ENCODE results near the gene DDX27.

Gene DDX27

DNA sequence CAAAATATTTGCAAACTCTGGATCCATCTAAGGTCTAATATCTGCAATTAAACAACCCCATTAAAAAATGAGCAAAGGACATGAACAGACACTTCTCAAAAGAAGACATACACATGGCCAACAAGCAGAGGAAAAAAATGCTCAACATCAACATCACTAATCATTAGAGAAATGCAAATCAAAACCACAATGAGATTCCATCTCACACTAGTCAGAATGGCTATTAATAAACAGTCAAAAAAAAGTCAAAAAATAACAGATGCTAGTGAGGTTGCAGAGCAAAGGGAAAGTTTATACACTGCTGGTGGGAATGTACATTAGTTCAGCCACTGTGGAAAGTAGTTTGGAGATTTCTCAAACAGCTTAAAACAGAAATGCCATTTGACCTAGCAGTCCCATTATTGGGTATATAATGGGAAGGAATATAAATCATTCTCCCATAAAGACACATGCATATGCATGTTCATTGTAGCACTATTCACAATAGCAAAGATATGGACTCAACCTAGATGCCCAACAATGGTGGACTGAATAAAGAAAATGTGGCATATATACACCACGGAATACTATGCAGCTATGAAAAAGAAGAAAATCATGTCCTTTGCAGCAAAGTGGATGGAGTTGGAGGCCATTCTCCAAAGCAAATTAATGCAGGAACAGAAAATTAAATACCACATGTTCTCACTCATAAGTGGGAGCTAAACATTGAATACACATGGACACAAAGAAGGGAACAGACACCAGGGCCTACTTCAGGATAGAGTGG is 49.6 kb downstream of the DDX27 start:
- Histone ChIP-seq H3K9me3 (ENCODE audit: control insufficient read depth, insufficient read depth, low read length) (no peaks in the 10 kb centered on the region), H3K79me2 (ENCODE audit: control insufficient read depth, low read length) (peaks cover 90% of the 10 kb centered on the region), H3K9me2 (replicated peaks; ENCODE audit: control insufficient read depth, low read length) (no peaks in the 10 kb centered on the region), H3F3A (ENCODE audit: control insufficient read depth, insufficient read depth) (peaks cover 27% of the 10 kb centered on the region), H3K4me1 (ENCODE audit: control insufficient read depth, low read length) (peaks cover 68% of the 10 kb centered on the region), H3K27ac (ENCODE audit: low read depth, low read length) (peak overlapping the region; percentile 80), H3K4me3 (ENCODE audit: low read length) (peak overlapping the region; percentile 55), H4K20me1 (ENCODE audit: control insufficient read depth, insufficient read depth, low read depth, low read length) (peaks cover 25% of the 10 kb centered on the region), H3K4me2 (ENCODE audit: low read length) (peak overlapping the region; percentile 62), H3K36me3 (ENCODE audit: control insufficient read depth, low read length) (peaks cover 87% of the 10 kb centered on the region), H3K27me3 (ENCODE audit: control insufficient read depth, low read length) (no peaks in the 10 kb centered on the region)
- TF ChIP-seq EZH2phosphoT487 (IDR thresholded peaks at IDR 0.05; ENCODE audit: borderline replicate concordance, low read length) = no peak
- TF ChIP-seq, protein P1, sequence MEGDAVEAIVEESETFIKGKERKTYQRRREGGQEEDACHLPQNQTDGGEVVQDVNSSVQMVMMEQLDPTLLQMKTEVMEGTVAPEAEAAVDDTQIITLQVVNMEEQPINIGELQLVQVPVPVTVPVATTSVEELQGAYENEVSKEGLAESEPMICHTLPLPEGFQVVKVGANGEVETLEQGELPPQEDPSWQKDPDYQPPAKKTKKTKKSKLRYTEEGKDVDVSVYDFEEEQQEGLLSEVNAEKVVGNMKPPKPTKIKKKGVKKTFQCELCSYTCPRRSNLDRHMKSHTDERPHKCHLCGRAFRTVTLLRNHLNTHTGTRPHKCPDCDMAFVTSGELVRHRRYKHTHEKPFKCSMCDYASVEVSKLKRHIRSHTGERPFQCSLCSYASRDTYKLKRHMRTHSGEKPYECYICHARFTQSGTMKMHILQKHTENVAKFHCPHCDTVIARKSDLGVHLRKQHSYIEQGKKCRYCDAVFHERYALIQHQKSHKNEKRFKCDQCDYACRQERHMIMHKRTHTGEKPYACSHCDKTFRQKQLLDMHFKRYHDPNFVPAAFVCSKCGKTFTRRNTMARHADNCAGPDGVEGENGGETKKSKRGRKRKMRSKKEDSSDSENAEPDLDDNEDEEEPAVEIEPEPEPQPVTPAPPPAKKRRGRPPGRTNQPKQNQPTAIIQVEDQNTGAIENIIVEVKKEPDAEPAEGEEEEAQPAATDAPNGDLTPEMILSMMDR (IDR thresholded peaks at IDR 0.05; ENCODE audit: low read depth, low read length, poor library complexity, severe bottlenecking) = no peak

DNA sequence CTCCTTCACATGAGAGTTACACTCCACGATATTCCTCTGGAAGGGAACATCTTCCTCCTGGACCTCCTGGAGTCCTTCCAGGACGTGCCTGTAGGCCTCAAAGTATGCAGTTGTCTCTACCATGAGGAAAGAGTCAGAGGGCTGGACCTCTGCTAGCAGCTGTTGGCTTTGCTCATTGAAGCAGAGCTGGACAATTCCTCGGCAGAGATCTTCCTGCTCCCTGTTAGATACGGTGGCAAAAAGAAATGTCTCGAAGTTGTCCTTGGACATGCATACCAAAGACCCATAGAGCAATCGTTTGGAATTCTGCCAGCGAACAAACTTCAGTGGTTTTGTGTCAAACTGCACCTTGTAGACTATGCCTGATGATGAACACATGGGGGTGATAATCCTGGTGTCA is 51.0 kb downstream of the DDX27 start:
- H3K4me2 ChIP-seq (ENCODE audit: low read length) = peak overlapping the region; percentile 62

DNA sequence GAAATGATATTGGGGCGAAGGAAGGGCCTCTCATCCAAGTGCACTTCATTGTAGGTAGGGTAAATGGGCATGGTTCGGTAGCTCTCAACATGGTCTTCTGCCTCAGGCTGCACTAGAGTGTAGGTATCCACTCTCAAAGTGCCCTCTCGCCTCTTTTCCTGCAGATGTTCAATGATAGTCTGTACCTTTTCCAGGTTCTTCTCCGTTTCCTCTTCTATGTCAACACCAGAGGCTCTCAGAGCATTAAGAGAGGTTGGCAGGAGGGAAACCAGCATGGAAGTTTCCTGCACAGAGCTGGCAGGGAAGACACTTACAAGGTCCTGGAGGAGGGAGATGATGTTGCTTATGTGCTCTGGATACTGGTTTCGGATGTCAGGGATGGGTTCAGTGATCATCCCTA is 51.5 kb downstream of the DDX27 start:
- peak overlapping the region; percentile 62; the same call in 1 of the 2 replicates for H3K4me2 ChIP-seq (ENCODE audit: low read length)
- H3K9me3 ChIP-seq (ENCODE audit: control insufficient read depth, insufficient read depth, low read length) = no peaks in the 10 kb centered on the region
- no peaks in the 10 kb centered on the region for H3K9me2 ChIP-seq (replicated peaks; ENCODE audit: control insufficient read depth, low read length)
- H3F3A ChIP-seq (ENCODE audit: control insufficient read depth, insufficient read depth) = peaks cover 29% of the 10 kb centered on the region
- H4K20me1 ChIP-seq (ENCODE audit: control insufficient read depth, insufficient read depth, low read depth, low read length) = peaks cover 15% of the 10 kb centered on the region
- peaks cover 72% of the 10 kb centered on the region for H3K4me1 ChIP-seq (ENCODE audit: control insufficient read depth, low read length)
- H3K4me3 ChIP-seq (ENCODE audit: low read length) = no peak overlapping the region
- TF ChIP-seq EZH2phosphoT487 (IDR thresholded peaks at IDR 0.05; ENCODE audit: borderline replicate concordance, low read length) = no peak
- TF ChIP-seq, protein P1 (IDR thresholded peaks at IDR 0.05; ENCODE audit: low read depth, low read length, poor library complexity, severe bottlenecking) = no peak
- no peaks in the 10 kb centered on the region for H3K27me3 ChIP-seq (ENCODE audit: control insufficient read depth, low read length)
- H3K27ac ChIP-seq (ENCODE audit: low read depth, low read length) = 0 out of 2 replicates have a peak overlapping the region, but pooled peaks have one; percentile 6
- peaks cover 80% of the 10 kb centered on the region for H3K36me3 ChIP-seq (ENCODE audit: control insufficient read depth, low read length)
- peaks cover 83% of the 10 kb centered on the region for H3K79me2 ChIP-seq (ENCODE audit: control insufficient read depth, low read length)

More for the DNA sequence above, 51.0 kb downstream of the DDX27 start:
- peaks cover 80% of the 10 kb centered on the region for H3K36me3 ChIP-seq (ENCODE audit: control insufficient read depth, low read length)
- H3K27ac ChIP-seq (ENCODE audit: low read depth, low read length) = peak overlapping the region; percentile 10; the same call in 1 of the 2 replicates
- H3K4me3 ChIP-seq (ENCODE audit: low read length) = no peak overlapping the region
- no peaks in the 10 kb centered on the region for H3K9me2 ChIP-seq (replicated peaks; ENCODE audit: control insufficient read depth, low read length)
- peaks cover 83% of the 10 kb centered on the region for H3K79me2 ChIP-seq (ENCODE audit: control insufficient read depth, low read length)
- H3F3A ChIP-seq (ENCODE audit: control insufficient read depth, insufficient read depth) = peaks cover 27% of the 10 kb centered on the region
- H3K9me3 ChIP-seq (ENCODE audit: control insufficient read depth, insufficient read depth, low read length) = no peaks in the 10 kb centered on the region
- H3K4me1 ChIP-seq (ENCODE audit: control insufficient read depth, low read length) = peaks cover 70% of the 10 kb centered on the region
- no peaks in the 10 kb centered on the region for H3K27me3 ChIP-seq (ENCODE audit: control insufficient read depth, low read length)
- TF ChIP-seq, protein P1 (IDR thresholded peaks at IDR 0.05; ENCODE audit: low read depth, low read length, poor library complexity, severe bottlenecking) = no peak
- TF ChIP-seq EZH2phosphoT487 (IDR thresholded peaks at IDR 0.05; ENCODE audit: borderline replicate concordance, low read length) = no peak
- H4K20me1 ChIP-seq (ENCODE audit: control insufficient read depth, insufficient read depth, low read depth, low read length) = peaks cover 18% of the 10 kb centered on the region

Data from DOHH2 (cell line).